Suprapubic skin (tissue), 4 donors: ENCODE results near the gene SEMA3G. TPM values are rescaled to one million over a fixed set of nuclear protein-coding genes. Genes with fewer than 3 reads are reported as not detected.

ENCODE experiments used
- DNase-seq, 2 donors: peaks; one replicate each; pipeline ENCODE4 v3.0.0-alpha.2; 2019; ENCODE audit warnings: low spot score in 2 of 2
- H3K27ac ChIP-seq: fragments of 200-600 bp; sonication (generic); one replicate; pipeline ENCODE4 v1.5.1; 2019
- H3K27me3 ChIP-seq: fragments of 200-600 bp; sonication (generic); one replicate; pipeline ENCODE4 v1.5.1; 2019
- H3K36me3 ChIP-seq: fragments of 200-600 bp; sonication (generic); one replicate; pipeline ENCODE4 v1.5.1; 2019
- H3K4me1 ChIP-seq: fragments of 200-600 bp; sonication (generic); one replicate; pipeline ENCODE4 v1.5.1; 2019
- H3K4me3 ChIP-seq: fragments of 200-600 bp; sonication (generic); one replicate; pipeline ENCODE4 v1.5.1; 2019; ENCODE audit warnings: mild to moderate bottlenecking
- H3K9me3 ChIP-seq: fragments of 200-600 bp; sonication (generic); one replicate; pipeline ENCODE4 v1.5.1; 2019
- CTCF ChIP-seq, 2 donors: fragments of 200-600 bp in 1 of 2; fragments of 450-650 bp in 1 of 2; sonication (generic) in 1 of 2; IDR thresholded peaks; one replicate each; pipeline ENCODE4 v1.5.1; 2016 to 2019; ENCODE audit warnings: antibody characterized with exemption in 2 of 2, mild to moderate bottlenecking in 1 of 2, moderate library complexity in 1 of 2
- EP300 ChIP-seq: sonication (generic); formaldehyde crosslinking; IDR thresholded peaks from one replicate; pipeline ENCODE4 v1.6.1; 2017; ENCODE audit warnings: antibody characterized with exemption
- POLR2A ChIP-seq, 2 donors: fragments of 450-650 bp; IDR thresholded peaks; one replicate each; pipeline ENCODE4 v1.6.1; 2017; ENCODE audit warnings: antibody characterized with exemption in 2 of 2, mild to moderate bottlenecking in 2 of 2, moderate library complexity in 2 of 2
- POLR2AphosphoS5 ChIP-seq, 3 donors: sonication (generic); formaldehyde crosslinking; IDR thresholded peaks; one replicate each; pipeline ENCODE4 v1.6.1; 2017; ENCODE audit warnings: antibody characterized with exemption in 3 of 3
- WGBS: methylation state at CpG from one replicate; pipeline ENCODE4 v1.1.5; 2018; 5-methylcytosine and 5-hydroxymethylcytosine counted together
- total RNA-seq, 4 donors: library from RNA; depleted of rRNA; stranded (reverse); fragments of >200 nt; gene quantifications; one replicate each; pipeline ENCODE4 v1.1.0, GENCODE V29; 2016

SEMA3G gene
- total RNA-seq, 4 donors from 2014 or later: 14.4 to 44.0 (median 26.5) TPM

DNA sequence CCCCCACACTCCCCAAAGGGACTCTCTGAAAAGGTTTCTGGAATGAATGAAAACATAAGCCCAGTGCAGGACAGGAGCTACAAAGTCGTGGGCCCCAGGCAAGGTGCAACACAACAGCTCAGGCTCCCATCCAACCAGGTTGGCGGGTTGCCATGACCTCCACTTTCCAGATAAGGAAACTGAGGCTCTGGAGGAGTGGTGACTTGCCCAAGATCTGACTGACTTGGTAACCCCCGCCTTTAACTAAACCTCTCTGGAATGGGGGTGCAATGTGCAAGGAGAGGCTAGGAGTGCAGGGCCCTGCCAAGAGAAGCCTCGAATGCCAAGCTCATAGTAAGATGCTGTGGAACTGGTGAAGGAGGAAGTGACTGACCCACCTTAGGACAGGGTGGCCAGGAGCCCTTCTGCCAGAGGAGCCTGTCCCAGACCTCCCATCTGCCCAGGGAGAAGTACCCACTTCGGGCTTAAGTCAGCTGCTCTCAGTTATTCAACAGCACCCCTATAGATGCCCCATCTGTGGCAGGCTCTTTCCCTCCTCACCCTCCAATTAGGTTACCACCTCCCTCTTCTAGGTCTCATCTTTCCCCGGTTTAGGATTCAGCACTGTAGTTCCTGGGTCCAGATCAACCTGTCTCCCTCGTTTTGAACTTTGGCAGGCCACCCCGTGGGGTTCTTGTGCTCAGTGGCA is 9.5 kb upstream of the SEMA3G start:
- H3K27me3 ChIP-seq: no peaks in the 10 kb centered on the region
- no peaks in the 10 kb centered on the region for H3K9me3 ChIP-seq
- H3K27ac ChIP-seq: peak overlapping the region; percentile 94
- peak overlapping the region; percentile 88 for H3K4me3 ChIP-seq
- WGBS: 42% methylated on average over 8 of the region's 8 CpGs
- H3K4me1 ChIP-seq: peaks cover 56% of the 10 kb centered on the region
- DNase-seq: no peak
- peaks cover 11% of the 10 kb centered on the region for H3K36me3 ChIP-seq
- no peak for TF ChIP-seq EP300
- TF ChIP-seq POLR2AphosphoS5 (IDR thresholded peaks at IDR 0.05): no peak
- TF ChIP-seq CTCF (IDR thresholded peaks at IDR 0.05): no peak
- TF ChIP-seq POLR2A (IDR thresholded peaks at IDR 0.05): no peak

- Histone ChIP-seq H3K4me3 (peak within 1 kb of the TSS; percentile 88), H3K36me3 (peaks cover 4% of the 10 kb centered on the region), H3K27me3 (no peaks in the 10 kb centered on the region), H3K4me1 (peaks cover 49% of the 10 kb centered on the region), H3K9me3 (no peaks in the 10 kb centered on the region), H3K27ac (peak within 1 kb of the TSS; percentile 94)
- WGBS: 69% methylated on average over 15 of the region's 16 CpGs
- no peak for DNase-seq
- TF ChIP-seq POLR2A (IDR thresholded peaks at IDR 0.05) (no peak), EP300 (no peak), CTCF (IDR thresholded peaks at IDR 0.05) (no peak), POLR2AphosphoS5 (IDR thresholded peaks at IDR 0.05) (no peak)
These were observed 8.8 kb upstream of the SEMA3G start, which contains the start of gene TNNC1 for GRCh38 chr3:52453496-52454249. TNNC1 (minus strand) TSS chr3:52454041; CDS start chr3:52454015, 26 bp downstream.

GRCh38 chr3:52452570-52453221 is 7.8 kb upstream of the SEMA3G start:
- TF ChIP-seq EP300: no peak
- no peak for TF ChIP-seq CTCF (IDR thresholded peaks at IDR 0.05)
- TF ChIP-seq POLR2A (IDR thresholded peaks at IDR 0.05): no peak
- no peak for TF ChIP-seq POLR2AphosphoS5 (IDR thresholded peaks at IDR 0.05)
- H3K27me3 ChIP-seq: no peaks in the 10 kb centered on the region
- H3K4me3 ChIP-seq: no peak overlapping the region
- DNase-seq: no peak
- H3K27ac ChIP-seq: no peak overlapping the region
- WGBS: 69% methylated on average over 5 of the region's 11 CpGs
- H3K9me3 ChIP-seq: no peaks in the 10 kb centered on the region
- no peaks in the 10 kb centered on the region for H3K36me3 ChIP-seq
- peaks cover 43% of the 10 kb centered on the region for H3K4me1 ChIP-seq

- no peaks in the 10 kb centered on the region for H3K27me3 ChIP-seq
- no peak overlapping the region for H3K27ac ChIP-seq
- no peak overlapping the region for H3K4me3 ChIP-seq
- H3K36me3 ChIP-seq: no peaks in the 10 kb centered on the region
- no peak for TF ChIP-seq POLR2A (IDR thresholded peaks at IDR 0.05)
- no peak for TF ChIP-seq CTCF (IDR thresholded peaks at IDR 0.05)
- no peak for TF ChIP-seq POLR2AphosphoS5 (IDR thresholded peaks at IDR 0.05)
- TF ChIP-seq EP300: no peak
- H3K4me1 ChIP-seq: peaks cover 38% of the 10 kb centered on the region
- H3K9me3 ChIP-seq: no peaks in the 10 kb centered on the region
- DNase-seq: no peak
- 95% methylated on average over 4 of the region's 6 CpGs for WGBS
These were observed 7.2 kb upstream of the SEMA3G start for GRCh38 chr3:52452126-52452525.
